ENCODE results near the gene CNPPD1. TPM values are rescaled to one million over a fixed set of nuclear protein-coding genes. Genes with fewer than 3 reads are reported as not detected.

The CNPPD1 gene
- total and polyA plus RNA-seq, 2 of the 8 experiments (the other 6 are each of a cell fraction or from before 2014, with no cell fraction given): 32.9 to 35.9 TPM

- Histone ChIP-seq H3K79me1 (ENCODE audit: low read depth, low read length) (no peaks in the 10 kb centered on the region), H3K27me3 (replicated peaks in 1 of 4; ENCODE audit: control insufficient read depth in 3 of 4, extremely low read depth in 1 of 4, insufficient read depth in 3 of 4, low read length in 3 of 4) (no peaks in the 10 kb centered on the region), H3K9ac (replicated peaks in 1 of 4; ENCODE audit: extremely low read depth in 1 of 4, low read depth in 3 of 4, low read length in 3 of 4) (no peak overlapping the region), H3K23ac (ENCODE audit: insufficient read length) (no peak overlapping the region), H3K36me3 (ENCODE audit: control insufficient read depth in 2 of 4, insufficient read depth in 4 of 4, low read length in 3 of 4) (no peaks in the 10 kb centered on the region), H3K4me2 (ENCODE audit: insufficient read depth in 1 of 2, low read depth in 2 of 2, low read length in 2 of 2) (no peak overlapping the region), H2BK5ac (ENCODE audit: low read depth, low read length) (no peak overlapping the region), H2BK20ac (ENCODE audit: low read length) (no peak overlapping the region), H2AK5ac (ENCODE audit: low read depth, low read length) (no peak overlapping the region), H3K4me1 (replicated peaks in 1 of 4; ENCODE audit: control insufficient read depth in 3 of 4, insufficient read depth in 4 of 4, low read length in 3 of 4) (no peaks in the 10 kb centered on the region; a peak in 2 of 7 replicates), H3K18ac (ENCODE audit: extremely low read depth, low read length) (no peak overlapping the region), H3K27ac (ENCODE audit: low read depth, low read length) (no peak overlapping the region), H2BK12ac (ENCODE audit: low read depth, low read length) (no peak overlapping the region), H2BK15ac (ENCODE audit: low read length) (no peak overlapping the region), H3K79me2 (ENCODE audit: control insufficient read depth in 1 of 2, insufficient read depth in 2 of 2, low read length in 2 of 2) (no peaks in the 10 kb centered on the region), H3K4me3 (ENCODE audit: extremely low read depth in 1 of 4, insufficient read depth in 2 of 4, low read depth in 3 of 4, low read length in 4 of 4) (no peak overlapping the region), H4K20me1 (replicated peaks in 1 of 2; ENCODE audit: control insufficient read depth in 1 of 2, insufficient read depth in 2 of 2, low read length in 2 of 2) (no peaks in the 10 kb centered on the region), H4K5ac (ENCODE audit: insufficient read length, low read depth, low read length) (no peak overlapping the region), H2AFZ (ENCODE audit: low read length) (no peak overlapping the region), H4K8ac (ENCODE audit: extremely low read depth, insufficient read depth, low read length) (no peak overlapping the region), H3K14ac (ENCODE audit: insufficient read length) (no peak overlapping the region), H2BK120ac (replicated peaks; ENCODE audit: low read depth, low read length) (no peak overlapping the region), H3K23me2 (ENCODE audit: low read depth, low read length) (no peaks in the 10 kb centered on the region), H3K4ac (replicated peaks; ENCODE audit: insufficient read length, low read depth, low read length) (no peak overlapping the region), H3K56ac (replicated peaks; ENCODE audit: insufficient read length, low read depth, low read length) (no peak overlapping the region), H4K91ac (replicated peaks; ENCODE audit: insufficient read length, low read length) (no peak overlapping the region), H3K9me3 (ENCODE audit: insufficient read depth in 2 of 2, low read depth in 1 of 2, low read length in 1 of 2) (no peaks in the 10 kb centered on the region)
- POLR2A ChIA-PET (ENCODE audit: partially characterized antibody): no interaction called here
- no peak for FAIRE-seq
- no peak for DNase-seq (ENCODE audit: low read depth in 1 of 2, low spot score in 2 of 2)
- WGBS, 2 experiments (ENCODE audit: extremely low coverage in 1 of 2, insufficient coverage in 1 of 2, insufficient read length in 1 of 2, insufficient replicate concordance in 2 of 2, low coverage in 1 of 2, low lambda C conversion rate in 2 of 2, missing lambda C conversion rate in 1 of 2): 76% methylated on average over 3 of the region's 3 CpGs; no CpG with 5 or more reads in 1 of the 2 experiments
- CTCF ChIA-PET (ENCODE audit: partially characterized antibody): interaction anchor here (3.9 to 37.2 kb wide), 5 partner anchors 17 to 123 kb away, joined by 19 to 1777 read pairs (median 208); partner anchors contain the start of genes CFAP65 and IHH
- no peak for TF ChIP-seq ASH2L (IDR thresholded peaks at IDR 0.05; ENCODE audit: low read length)
- TF ChIP-seq EGR1 (IDR thresholded peaks at IDR 0.05; ENCODE audit: borderline replicate concordance, low read depth, low read length): no peak
- no peak for TF ChIP-seq USF2 (IDR thresholded peaks at IDR 0.05; ENCODE audit: low read length)
Measured at GRCh38 chr2:219126555-219126954, 50.2 kb downstream of the CNPPD1 start.

Data from H1 (cell line).